Vein endothelial cell (primary cell): ENCODE data around the gene GTF2H4. TPM values are rescaled to one million over a fixed set of nuclear protein-coding genes. Genes with fewer than 3 reads are reported as not detected.

ENCODE experiments used
- small RNA-seq: library from RNA; depleted of rRNA; stranded (forward); fragments of <200 nt; gene quantifications from one replicate; pipeline ENCODE3, GENCODE V24; 2012
- total RNA-seq: library from RNA; depleted of rRNA; stranded (reverse); fragments of >200 nt; gene quantifications from 2 replicates; pipeline ENCODE4 v1.2.3, GENCODE V29; 2012

Gene GTF2H4
- 18.1 and 19.3 TPM in 2 replicates for total RNA-seq

GRCh38 chr6:30907758-30908591, at the start of gene GTF2H4:
Gene GTF2H4, plus strand, starts transcription at chr6:30908207.

GRCh38 chr6:30883685-30884520, 24.1 kb upstream of the GTF2H4 start, which contains the start of gene DDR1:
Gene DDR1, plus strand, starts transcription at chr6:30884519. Its CDS starts 4,211 bp downstream, at chr6:30888730.

GRCh38 chr6:30914076-30914853, 6.3 kb downstream of the GTF2H4 start, which contains the start of gene VARS2:
Gene VARS2, plus strand, starts transcription at chr6:30914238. Its CDS starts 599 bp downstream, at chr6:30914837.

GRCh38 chr6:30931969-30932645, 24.1 kb downstream of the GTF2H4 start, which contains the start of gene SFTA2:
Gene SFTA2, minus strand, starts transcription at chr6:30932170. Its CDS starts 74 bp downstream, at chr6:30932096.

GRCh38 chr6:30940361-30940986, 32.5 kb downstream of the GTF2H4 start, which contains the start of gene MUCL3:
Gene MUCL3, plus strand, starts transcription at chr6:30940973. Its CDS starts 27 bp downstream, at chr6:30941000.

Small RNA genes within 50 kb of the gene (small RNA-seq; reads per million reads assigned to genes)
- gene RF00019 = not detected

Other genes with a start within 250 kb of the GTF2H4 start
- 33.6 and 37.7 TPM in 2 replicates for gene DHX16, start 235.2 kb upstream of the GTF2H4 start, total RNA-seq
- gene PPP1R18, start 221.6 kb upstream of the GTF2H4 start, total RNA-seq = 98.0 and 103 TPM in 2 replicates
- 5.6 and 7.0 TPM in 2 replicates for gene NRM, start 217.2 kb upstream of the GTF2H4 start, total RNA-seq
- gene MDC1, start 190.9 kb upstream of the GTF2H4 start, total RNA-seq = 10.1 and 10.9 TPM in 2 replicates
- 858 and 942 TPM in 2 replicates for gene TUBB, start 187.9 kb upstream of the GTF2H4 start, total RNA-seq
- gene FLOT1, start 165.5 kb upstream of the GTF2H4 start, total RNA-seq = 86.3 and 91.1 TPM in 2 replicates
- 103 and 186 TPM in 2 replicates for gene IER3, start 163.7 kb upstream of the GTF2H4 start, total RNA-seq
- gene DDR1, start 23.7 kb upstream of the GTF2H4 start, total RNA-seq = 3.6 and 11.1 TPM in 2 replicates
- gene VARS2, start 6.0 kb downstream of the GTF2H4 start, total RNA-seq = 14.4 and 24.2 TPM in 2 replicates
- gene SFTA2, start 24.0 kb downstream of the GTF2H4 start, total RNA-seq = not detected in 2 replicates
- gene MUCL3, start 32.8 kb downstream of the GTF2H4 start, total RNA-seq = not detected in 2 replicates
- not detected in 2 replicates for gene MUC21, start 75.5 kb downstream of the GTF2H4 start, total RNA-seq
- gene MUC22, start 102.3 kb downstream of the GTF2H4 start, total RNA-seq = not detected in 2 replicates
- gene C6orf15, start 204.4 kb downstream of the GTF2H4 start, total RNA-seq = 0.33 TPM in 1 of 2 replicates, not detected in the other
- gene PSORS1C1, start 206.6 kb downstream of the GTF2H4 start, total RNA-seq = 4.0 and 8.5 TPM in 2 replicates
- under 0.01 TPM in 1 of 2 replicates, not detected in the other for gene CDSN, start 212.2 kb downstream of the GTF2H4 start, total RNA-seq
- gene PSORS1C2, start 230.9 kb downstream of the GTF2H4 start, total RNA-seq = not detected in 2 replicates
- gene CCHCR1, start 249.6 kb downstream of the GTF2H4 start, total RNA-seq = 9.6 and 13.4 TPM in 2 replicates